Hematopoietic multipotent progenitor cell treated with erythropoietin and hydrocortisone succinate and interleukin-3 and kit ligand, for 17 days (in vitro differentiated cells): ENCODE results near the gene TRIM26.

Source experiments
- DNase-seq: peaks from one replicate; pipeline ENCODE4 v3.0.0-alpha.2; 2015; ENCODE audit warnings: low spot score

Gene TRIM26

GRCh38 chr6:30211306-30211705 lies 1.9 kb downstream of the TRIM26 start:
- no peak for DNase-seq

- DNase-seq: no peak
Observed at GRCh38 chr6:30207619-30208295, 5.4 kb downstream of the TRIM26 start.

DNA sequence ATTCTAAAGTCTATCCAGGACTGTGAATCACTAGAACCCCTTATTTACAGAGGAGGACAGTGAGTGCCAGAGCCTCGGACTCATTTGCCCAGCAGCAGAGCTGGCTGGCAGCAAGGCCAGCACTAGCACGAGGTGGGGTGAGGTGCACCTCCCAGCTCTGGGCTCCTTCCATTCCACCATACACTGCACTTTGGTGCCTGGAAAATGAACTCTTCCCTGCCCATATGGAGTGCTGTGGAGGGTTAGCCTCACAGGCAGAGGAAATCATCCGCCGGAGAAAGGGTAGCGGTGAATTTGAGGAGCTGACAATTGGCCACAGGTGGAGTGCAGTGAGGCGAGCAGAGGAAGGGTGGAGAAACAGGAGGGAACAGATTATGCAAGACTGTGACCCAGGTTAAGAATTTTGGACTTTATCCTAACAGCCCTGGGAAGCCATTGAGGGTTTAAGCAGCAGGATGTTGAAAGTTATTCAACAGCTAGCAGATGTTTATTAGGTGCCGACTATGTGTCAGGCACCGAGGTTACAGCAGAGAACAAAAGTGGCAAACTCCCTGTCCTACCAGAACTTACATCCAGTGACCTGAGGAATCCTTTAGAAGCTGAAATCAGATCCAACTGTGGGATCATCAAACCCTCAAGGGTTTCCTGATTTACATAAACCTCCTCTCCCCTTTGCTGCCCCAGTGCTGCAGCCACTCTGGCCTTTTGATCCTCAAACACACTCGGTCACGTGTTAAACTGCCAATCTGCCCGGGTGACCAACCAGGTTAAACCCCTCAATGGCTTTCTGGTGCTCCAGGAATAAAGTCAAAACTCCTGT lies 6.2 kb downstream of the TRIM26 start:
- DNase-seq: no peak

- no peak for DNase-seq
Observed at GRCh38 chr6:30206152-30206551, 7.1 kb downstream of the TRIM26 start.

GRCh38 chr6:30204116-30204515 lies 9.1 kb downstream of the TRIM26 start:
- DNase-seq: no peak

- no peak for DNase-seq
Observed at GRCh38 chr6:30202366-30202765, 10.8 kb downstream of the TRIM26 start.

DNA sequence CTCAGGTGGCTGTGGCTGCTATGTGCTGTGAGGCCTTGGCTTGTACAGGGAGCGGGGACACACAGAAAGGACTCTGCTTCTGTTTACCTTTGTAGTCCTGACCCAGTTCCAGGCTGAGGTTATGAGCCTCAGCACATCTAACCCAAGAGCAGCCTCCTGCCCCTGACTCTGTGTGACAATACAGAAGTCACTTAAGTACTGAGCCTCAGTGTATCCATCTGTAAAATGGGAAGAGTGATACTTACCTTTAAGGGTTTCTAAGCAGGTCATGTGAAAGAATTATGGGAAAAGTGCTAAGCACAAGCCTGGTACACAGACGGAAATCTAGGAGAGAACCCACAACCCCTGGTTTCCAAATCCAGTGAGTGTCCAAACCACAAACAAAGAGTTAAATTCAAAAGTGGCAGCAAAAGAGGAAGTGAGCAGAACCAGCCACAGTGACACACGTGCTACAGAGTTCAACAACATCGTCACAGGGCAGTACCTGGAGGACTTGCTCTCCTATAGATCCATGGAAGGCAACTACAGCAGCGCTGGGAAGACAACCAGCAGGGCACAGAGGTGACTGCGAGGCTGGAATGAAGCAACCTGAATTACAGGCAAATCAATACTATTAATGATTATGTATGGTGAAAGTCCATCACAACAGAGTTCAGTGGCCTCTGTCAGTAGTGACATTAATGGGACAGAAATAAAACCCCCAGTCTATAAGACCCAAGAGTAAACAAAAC lies 12.5 kb downstream of the TRIM26 start:
- DNase-seq: no peak

DNA sequence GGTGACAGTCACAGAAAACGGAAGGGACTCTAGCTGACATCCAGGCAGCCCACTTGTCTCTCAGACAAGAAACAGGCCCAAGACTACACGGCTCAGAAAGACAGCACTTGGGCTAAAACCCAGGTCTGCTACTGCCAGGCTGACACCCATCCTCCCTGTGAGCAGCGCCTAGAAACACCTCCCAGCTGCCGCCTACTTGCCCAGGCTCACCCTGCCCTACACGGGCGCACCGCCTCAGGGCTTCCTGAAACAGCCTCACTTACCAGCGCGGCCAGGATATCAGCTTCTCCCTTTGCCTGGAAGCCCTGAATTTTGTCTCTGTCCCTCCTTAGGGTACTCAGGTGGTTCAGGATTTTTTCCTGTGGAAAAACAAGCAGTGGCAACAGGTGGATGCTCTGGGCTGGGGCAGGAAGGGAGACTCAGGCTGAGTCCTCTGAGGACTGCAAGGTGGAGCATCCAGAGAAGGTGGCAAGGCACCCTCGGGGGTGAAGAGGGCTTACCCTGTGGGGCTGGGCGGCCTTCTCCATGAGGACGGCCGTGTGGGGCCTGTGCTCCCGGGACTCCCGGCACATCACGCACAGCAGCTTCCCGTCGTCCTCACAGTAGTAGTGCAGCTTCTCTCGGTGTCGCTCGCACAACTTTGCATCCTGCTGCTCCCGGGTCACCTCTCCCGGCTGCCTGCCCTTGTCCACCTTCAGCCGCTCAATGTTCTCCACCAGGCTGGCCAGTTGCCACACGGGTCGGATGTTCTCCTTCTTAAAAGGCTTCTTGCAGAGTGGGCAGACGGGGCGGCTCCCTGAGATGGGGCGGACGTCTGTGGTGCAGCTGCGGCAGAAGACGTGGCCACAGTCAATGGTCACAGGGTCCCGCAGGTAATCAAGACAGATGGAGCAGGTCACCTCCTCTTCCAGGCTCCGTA lies 14.8 kb downstream of the TRIM26 start:
- no peak for DNase-seq

GRCh38 chr6:30196376-30196775 lies 16.8 kb downstream of the TRIM26 start:
- no peak for DNase-seq

DNA sequence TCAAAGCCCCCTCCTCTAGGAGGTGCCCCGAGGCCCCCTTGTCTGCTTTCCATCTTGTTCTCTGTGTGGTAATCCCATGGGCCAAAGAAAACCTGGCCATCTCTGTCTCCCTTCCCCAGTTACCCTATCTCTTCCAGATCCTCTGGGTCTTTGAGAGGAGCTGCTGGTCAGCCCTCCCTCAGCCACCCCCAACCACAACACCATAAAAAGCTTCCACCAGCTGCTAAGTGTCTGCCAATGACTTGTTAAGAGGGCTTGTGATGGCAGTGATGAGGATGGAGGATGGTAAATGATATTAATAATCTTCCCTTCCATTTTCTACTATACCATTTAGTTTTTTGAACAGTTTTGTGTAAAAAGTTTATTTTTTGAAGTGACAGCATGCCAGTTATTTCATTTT lies 17.3 kb downstream of the TRIM26 start:
- no peak for DNase-seq

- no peak for DNase-seq
Observed at GRCh38 chr6:30194797-30195690, 18.2 kb downstream of the TRIM26 start.

DNA sequence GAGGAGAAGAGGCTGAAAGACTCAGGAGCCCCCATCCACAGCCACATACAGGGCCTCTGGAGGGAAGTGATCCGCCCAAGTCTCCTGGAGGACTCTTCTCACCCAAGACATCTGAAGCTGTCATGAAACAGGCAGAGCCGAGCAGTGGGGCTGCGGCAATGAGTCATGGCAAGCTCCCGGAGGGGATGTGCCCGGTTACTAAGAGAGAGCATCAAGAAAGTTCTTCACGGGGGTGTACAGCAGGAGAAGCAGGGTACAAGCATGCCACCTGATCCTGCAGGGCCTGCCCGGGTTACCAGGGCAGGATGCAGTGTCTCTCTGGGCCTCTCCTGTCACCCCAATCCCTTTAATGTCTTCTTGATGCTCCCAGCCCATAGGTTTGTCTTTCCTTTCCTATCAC lies 21.1 kb downstream of the TRIM26 start:
- DNase-seq: no peak

- DNase-seq: no peak
Observed at GRCh38 chr6:30188541-30188940, 24.7 kb downstream of the TRIM26 start.

GRCh38 chr6:30185846-30186484 lies 27.2 kb downstream of the TRIM26 start:
- DNase-seq: no peak

DNA sequence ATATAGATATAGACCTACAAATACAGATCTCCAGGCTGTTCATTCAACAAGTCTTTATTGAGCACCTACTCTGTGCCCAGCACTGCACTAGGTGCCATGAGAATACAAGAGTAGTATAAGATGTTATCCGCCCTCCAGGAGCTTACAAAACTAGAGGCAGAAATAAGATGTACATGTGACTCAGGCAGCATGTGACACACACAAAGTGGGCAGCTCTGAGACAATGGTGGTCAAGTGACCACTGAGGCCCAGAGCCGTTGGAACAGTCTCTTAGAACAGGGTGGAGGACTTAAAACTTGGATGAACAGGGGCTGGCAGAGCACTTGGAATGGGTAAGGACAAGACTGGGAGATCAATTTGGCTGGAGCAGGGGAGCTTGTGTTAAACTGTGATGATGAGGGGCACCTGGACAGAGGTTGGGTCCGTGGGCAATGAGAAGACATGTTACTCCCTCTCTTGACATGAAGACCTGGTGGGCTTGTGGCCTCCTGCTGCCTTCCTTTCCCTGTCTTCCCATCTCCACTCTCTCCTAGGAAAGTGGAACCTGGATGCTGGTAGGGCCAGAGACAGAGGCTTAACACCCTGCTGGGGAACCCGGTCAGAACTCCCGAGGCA lies 28.7 kb downstream of the TRIM26 start:
- DNase-seq: no peak

GRCh38 chr6:30180145-30180544 lies 33.1 kb downstream of the TRIM26 start:
- no peak for DNase-seq

GRCh38 chr6:30178837-30179236 lies 34.4 kb downstream of the TRIM26 start:
- DNase-seq: no peak

- DNase-seq: no peak
Observed at GRCh38 chr6:30175765-30176164, 37.4 kb downstream of the TRIM26 start.

DNA sequence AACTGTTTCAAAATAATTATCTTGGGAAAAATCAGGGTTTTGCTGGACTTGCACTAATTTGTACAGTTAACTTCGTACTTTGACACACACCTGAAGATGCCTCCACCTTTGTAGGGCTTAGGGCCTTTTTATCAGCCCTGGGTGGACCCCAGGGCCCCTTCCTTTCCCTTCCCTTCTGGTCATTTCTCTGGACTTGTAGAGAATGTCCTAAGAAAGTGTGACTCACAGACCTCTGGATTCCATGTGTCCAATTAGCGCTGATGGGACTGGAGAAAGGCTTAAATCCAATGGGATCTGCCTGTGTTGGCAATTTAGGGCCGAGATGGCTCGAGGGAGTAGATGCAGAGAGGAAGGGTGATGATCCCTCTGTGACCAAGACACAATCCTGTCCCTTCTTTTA lies 40.5 kb downstream of the TRIM26 start:
- no peak for DNase-seq
